Measurements from ENCODE around the gene DOC2B.
A peak's percentile ranks its signal among the peaks of the same experiment; 100 is the strongest.
"Not testable (repeated sequence)": the region's sequence is repeated elsewhere in the genome, so short reads cannot be mapped to it uniquely, and the experiment has no call there.

DOC2B gene

DNA sequence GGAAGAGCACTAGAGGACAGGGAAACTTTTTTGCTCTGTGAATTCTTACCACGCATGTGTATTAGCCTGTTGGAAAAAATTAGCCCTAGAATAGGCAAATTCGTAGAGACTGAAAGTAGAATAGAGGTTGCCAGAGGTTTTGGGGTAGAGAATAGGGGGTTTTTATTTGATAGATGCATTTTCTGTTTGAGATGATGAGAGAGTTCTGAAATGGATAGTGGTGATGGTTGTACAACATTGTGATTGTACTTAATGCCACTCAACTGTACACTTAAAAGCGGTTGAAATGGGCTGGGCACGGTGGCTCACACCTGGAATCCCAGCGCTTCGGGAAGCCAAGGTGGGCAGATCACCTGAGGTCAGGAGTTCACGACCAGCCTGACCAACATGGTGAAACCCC lies 8.0 kb upstream of the DOC2B start:
- DNase-seq (ENCODE audit: low read depth in 2 of 2), result no peak

DNA sequence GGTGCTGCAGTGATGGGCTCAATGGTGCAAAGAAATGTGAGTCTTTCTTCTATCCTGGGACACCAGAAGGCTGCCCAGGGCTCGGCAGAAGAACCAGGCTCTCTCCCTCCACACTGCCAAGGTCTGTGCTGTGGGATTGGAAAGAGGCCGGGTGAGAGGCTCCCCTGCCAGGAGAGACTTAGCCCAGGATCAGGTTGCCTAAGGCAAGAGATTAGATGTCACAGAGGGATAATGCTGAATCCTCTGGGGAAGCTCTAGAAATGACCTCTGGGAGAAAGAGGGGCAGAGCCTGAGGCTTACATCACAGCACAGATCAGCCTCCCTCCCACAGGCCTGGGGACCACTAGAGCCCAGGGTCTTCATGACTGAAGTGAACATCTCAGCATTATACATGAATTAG lies 5.7 kb upstream of the DOC2B start:
- DNase-seq (ENCODE audit: low read depth in 2 of 2), result no peak

DNA sequence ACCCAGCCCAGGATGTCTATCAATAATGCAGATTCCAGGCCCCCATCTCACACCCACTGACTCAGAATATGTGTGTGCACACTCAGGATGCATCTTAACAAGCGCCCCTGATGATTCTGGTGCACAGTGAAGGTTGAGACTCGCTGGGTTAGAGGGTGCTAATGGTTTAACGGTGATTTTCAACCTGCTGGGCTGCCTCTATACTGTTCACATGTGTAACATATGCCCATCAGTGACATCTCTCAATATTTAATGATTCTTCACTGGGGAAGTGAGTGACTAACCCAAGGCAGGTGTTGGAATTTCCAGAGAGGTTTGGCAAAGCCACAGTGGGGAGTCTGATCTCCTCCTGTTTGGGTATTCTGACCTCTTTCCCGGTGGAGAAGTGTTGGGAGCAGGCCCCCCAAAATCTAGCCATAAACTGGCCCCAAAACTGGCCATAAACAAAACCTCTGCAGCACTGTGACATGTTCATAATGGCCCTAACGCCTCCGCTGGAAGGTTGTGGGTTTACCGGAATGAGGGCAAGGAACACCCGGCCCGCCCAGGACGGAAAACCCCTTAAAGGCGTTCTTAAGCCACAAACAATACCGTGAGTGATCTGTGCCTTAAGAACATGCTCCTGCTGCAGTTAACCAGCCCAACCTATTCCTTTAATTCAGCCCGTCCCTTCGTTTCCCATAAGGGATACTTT lies 4.1 kb upstream of the DOC2B start:
- DNase-seq (ENCODE audit: low read depth in 2 of 2), result peak; percentile 13 to 20

DNA sequence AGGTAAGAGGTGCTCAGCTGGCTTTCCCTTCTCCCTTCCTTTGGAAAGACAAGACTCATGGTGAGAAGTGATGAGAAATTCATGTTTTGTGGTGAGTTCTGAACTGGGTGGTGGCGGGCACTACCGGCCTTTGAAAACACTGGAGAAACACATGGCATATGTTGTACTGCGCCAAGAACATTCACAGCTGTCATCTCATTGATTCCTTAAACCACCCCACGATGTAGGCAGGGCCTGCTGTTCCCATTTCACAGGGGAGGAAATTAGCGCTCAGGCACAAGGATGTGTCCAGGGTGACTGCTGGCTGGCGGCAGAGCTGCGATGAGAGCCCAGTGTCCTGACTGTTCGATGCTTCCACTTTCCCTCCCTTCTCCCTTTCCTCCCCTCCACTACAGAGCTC lies 1.6 kb upstream of the DOC2B start:
- no peak for DNase-seq (ENCODE audit: low read depth in 2 of 2)

DNA sequence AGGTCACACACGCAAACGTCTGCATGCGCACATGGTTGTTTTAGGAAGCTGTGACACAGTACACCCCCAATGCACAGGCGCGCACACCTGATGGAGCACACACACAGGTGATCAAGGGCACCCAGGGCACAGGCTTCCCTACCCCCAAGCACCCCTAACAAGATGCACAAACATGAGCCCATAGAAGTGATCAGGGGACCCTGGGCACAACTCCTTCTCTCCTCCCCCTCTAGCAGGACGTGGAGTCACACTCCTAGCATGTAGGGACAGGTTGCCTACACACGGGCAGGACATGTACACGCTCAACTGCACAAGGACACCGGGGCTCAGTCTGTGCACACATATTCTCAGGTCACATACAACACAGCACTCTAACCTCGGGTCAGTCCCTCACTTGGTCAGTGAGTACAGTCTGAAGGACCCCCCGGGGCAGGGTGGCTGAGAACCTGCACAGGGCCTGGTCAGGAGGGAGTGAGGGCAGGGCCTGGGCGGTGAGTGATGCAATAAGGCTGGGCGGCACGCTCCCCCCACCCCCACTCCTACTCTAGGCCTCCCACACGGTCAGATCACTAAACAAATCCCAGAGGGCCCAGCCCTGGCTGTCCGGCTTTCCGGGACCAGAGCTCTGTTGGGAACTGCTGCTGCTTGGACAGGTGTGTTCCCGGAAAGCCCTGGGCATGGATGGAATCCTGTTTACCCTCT lies 751 bp upstream of the DOC2B start:
- no peak for DNase-seq (ENCODE audit: low read depth in 2 of 2)

DNA sequence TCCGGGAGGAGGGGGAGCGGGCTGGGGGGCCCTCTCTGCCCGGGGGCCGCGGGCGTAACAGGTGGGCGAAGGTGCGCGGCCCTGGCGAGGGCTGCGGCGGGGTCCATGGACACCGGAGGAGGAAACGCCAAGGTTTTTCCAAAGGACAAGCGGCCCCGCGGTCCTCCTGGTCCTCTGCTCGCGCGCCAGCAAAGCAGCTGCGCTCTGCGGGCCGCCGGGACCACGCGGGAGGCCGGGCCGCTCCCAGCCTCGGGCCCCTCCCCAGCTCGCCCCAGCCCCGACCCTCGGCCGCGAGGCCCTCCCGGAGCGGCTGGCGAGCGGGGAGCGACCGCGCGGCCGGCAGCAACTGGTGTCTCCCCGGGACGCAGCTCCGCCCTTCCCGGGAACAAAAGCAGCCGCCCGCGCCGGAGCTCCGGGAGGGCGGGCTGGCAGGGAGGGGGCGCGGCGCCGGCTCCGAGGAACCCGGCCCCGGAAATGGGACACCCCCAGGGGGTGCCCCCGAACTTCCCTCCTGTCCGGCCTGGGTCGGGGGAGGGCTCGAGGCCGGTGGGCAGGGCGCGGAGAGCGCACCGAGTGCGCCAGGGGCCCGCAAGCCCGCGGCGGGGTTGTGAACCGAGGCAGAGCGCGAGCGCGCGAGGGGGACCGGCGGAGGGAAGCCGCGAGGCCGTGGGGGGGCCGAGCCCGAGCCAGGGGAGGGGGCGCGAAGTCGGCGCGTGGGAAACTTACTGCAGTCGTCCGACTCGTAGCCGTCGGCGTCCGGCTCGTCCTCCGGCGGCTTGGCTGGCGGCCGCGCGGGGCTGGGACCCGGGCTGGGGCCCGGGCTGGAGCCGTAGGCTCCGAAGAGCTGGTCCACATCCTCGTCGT lies 837 bp downstream of the DOC2B start:
- DNase-seq (ENCODE audit: low read depth in 2 of 2), result no peak

DNA sequence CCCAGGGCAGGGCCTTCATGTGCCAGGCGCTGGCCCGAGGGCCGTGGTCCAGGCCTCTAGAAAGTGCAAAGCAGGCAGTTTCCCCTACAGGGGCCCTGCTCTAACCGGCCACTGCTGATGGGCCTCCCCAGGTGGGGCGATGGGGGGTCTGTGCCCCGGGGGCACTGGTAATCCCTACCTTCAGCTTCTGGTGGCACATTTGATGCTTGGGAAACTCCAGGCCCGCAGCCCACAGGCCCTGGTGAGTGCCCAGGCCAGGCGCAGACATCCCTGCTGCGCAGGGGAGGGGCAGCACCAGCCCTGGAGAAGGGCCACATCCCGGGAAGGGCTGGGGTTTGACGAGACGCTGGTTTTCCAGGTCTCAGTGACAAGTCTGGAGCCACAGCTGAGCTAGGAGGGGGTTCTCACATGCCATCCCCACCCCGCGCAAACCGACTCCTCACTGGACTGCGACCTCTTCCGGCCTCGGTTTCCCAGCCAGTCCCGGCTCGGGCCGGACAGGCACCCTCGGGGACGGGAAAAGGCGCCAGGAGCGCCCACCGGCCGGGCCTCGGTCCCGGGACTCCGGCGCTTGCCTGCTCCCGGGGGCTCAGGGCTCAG lies 1.6 kb downstream of the DOC2B start:
- DNase-seq (ENCODE audit: low read depth in 2 of 2), result no peak

DNA sequence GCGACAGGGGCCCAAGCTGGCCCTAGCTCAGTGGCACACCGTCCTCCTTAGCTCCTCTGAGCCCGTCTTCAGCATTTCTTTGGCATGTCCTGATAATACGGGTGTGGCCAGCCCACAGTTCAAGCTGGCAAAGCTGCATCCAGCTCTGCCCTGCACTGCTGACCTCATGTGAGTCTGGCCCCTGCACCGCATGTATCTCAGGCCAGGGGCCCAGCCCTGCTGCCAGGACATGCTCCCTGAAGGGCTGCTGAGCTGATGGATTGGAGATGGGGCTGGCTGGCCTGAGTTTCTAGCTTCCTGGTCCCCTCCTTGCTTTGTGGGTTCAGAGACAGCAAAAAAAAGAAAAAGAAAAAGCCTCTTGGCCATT lies 2.4 kb downstream of the DOC2B start:
- DNase-seq (ENCODE audit: low read depth in 2 of 2), result no peak

DNA sequence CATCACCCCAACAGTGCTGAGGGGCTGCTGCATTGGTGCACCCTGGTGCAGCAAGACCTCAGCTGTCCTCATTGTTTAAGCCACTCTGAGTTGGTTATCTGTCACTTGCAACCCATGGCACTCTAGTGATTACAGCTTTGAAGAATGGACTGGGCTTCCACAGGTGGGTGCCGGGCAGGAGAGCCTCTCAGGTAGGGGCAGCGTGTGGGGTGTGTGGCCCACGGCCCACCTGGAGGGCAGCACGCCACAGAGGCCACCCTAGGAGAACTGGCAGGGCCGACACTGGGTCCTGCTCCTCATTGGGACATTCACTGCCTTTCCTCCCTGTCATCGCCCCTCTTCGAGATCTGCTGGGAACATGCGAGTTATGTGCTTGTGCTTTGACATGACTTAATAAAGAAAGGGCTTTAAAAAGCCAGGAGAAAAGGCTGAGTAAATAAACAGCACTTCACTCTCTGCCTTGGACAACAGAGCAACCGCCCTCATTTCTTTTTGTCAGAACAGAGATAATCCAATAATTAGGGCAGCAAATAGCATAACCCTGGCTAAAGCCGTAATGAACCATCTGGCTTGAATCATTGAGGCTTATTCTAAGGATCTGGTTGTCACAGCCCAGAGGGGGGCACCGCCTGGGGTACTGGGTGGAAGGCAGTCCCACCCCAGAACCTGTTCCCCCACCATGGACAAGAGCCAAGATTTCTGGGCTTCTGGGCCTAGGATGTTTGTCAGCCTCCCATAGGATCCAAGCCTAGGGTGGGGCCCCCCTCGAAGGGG lies 3.0 kb downstream of the DOC2B start:
- DNase-seq (ENCODE audit: low read depth in 2 of 2), result no peak

DNA sequence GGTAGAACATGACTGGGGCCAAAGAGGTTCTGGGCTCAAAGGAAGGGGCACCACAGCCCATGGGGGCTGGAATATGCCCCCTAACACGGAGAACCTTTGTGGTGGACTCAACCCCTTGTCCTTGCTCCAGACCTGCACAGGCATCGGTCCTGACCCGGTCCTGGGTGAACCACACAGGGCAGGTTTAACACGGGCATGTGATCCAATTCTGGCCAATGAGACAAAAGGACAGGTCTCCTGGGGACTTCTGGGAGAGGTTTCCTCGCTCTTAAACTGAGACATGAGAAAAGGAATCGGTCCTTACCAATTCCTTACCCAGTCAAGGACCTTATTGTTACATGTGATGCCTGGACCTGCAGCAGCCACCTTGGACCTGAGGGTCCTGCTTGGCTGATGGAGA lies 3.7 kb downstream of the DOC2B start:
- no peak for DNase-seq (ENCODE audit: low read depth in 2 of 2)

DNA sequence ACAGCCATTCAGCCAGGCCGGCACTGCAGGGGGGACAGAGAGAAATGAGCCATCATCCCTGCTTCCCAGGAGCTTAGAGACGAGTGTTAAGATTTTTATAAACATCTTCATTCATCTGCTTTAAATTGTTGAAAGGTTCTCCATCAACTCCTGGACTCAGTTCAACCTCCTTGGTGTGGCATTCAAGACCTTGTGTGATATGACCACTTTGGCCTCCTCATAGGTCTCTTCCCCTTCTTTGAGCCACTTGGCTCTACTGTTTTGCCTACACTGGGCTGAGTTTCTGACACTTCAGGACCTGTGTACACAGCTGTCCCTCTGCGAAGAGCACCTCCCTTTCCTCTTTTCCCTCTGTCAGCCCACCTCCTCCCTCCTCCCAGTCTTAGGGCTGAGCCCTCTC lies 4.3 kb downstream of the DOC2B start:
- no peak for DNase-seq (ENCODE audit: low read depth in 2 of 2)

DNA sequence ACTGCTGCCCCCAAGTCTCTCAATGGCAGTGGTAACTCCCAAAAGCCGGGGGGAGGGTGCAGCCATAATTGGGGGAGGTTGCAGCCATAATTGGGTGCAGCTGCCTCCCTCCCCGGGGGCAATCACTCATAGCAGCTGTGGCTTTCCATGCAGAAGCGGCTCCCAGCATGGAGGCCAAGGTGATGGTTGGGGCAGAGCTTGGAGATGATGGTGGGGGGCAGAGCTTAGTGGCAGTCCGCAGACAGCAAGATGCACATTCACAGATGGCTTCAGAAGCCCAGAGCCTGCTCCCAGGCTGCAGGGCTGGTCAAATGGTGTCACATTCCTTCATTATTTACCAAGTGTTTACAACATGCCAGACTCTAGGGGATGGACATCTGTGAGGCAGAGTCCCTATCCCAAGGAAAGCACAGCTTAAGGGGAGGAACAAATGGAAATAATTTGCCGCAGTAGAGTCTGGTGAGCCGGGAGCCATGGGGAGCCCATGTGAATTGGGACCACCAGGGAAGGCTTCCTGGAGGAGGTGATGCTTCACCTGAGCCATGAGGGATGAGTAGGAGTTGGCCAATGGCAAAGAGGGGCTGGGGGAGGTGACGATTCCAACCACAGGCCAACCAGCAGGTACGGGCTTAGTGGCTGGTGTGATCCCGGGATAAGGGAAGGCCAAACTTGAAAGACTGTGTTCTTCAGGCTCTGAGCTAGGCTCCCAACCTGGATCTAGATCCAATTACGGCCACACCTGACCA lies 8.1 kb downstream of the DOC2B start:
- no peak for DNase-seq (ENCODE audit: low read depth in 2 of 2)

DNA sequence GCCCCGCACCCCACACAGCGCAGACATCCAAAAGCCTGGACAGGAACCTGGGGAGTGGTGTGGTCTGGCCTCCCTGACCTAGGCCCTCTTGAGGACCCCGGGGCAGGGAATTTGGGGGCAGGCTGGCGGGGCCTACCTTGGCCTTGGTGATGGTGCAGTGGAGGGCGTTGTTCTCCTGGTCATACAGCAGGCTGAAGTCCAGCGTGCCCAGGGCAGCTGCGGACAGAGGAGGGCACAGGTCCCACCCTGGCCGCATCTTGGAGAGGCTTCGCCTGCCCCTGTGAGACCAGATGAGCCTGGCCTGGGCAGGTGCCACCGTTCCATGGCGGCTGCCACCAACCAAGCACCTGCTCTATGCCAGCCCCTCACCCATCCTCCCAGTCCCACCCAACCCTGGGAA lies 9.0 kb downstream of the DOC2B start:
- no peak for DNase-seq (ENCODE audit: low read depth in 2 of 2)

DNA sequence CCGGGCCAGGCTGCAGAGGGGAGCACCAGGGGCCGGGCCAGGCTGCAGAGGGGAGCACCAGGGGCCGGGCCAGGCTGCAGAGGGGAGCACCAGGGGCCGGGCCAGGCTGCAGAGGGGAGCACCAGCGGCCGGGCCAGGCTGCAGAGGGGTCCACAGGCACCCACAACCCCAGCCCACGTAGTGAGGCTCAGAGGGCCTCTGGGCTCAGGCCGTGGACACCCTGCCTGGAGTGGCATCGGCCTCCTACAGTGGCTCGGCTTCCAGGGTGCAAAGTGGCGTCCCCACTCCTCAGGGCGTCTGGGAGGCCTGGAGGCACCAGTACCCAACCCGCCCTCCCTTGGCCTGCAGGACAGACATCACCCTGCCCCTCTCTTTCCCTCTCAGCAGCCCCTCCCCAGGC lies 9.6 kb downstream of the DOC2B start:
- DNase-seq (ENCODE audit: low read depth in 2 of 2), result no peak

DNA sequence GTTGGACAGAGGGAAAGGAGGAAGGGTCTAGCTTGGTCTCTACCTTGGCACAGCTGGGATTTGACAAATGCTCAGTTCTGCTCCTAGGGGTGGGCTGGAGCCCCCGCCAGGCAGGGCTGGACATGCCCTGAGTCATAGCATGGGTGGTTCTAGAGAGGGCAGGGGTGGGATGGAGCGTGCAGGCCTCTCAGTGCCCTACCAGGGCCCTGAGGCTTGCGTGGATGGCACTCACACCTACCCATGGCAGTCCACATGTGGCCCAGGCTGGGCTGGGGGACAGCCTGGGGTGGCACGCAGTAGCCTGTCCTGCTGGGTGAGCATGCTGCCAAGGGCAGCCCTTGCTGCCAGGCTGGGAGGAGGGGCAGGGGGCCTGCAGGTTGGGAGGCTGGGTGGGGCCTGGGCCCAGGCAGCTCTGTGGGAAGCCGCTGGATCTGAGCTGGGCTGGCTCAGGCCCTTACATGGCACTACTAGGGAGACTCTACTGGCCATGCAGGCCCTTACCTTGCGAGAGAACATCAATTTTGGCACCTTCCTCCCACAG lies 11.2 kb downstream of the DOC2B start:
- DNase-seq (ENCODE audit: low read depth in 2 of 2), result no peak

DNA sequence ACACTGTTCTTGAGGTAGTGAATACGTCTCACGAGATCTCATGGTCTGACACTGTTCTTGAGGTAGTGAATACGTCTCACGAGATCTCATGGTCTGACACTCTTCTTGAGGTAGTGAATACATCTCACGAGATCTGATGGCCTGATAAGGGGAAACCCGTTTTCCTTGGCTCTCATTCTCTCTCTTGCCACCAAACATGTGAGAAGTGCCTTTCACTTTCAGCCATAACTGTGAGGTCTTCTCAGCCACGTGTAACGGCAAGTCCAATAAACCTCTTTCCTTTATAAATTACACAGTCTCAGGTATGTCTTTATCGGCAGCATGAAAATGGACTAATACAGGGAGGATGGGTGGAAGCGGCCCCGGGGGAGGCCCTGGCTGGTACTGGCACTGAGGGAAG lies 12.8 kb downstream of the DOC2B start:
- not testable (repeated sequence) for DNase-seq (ENCODE audit: low read depth in 2 of 2)

DNA sequence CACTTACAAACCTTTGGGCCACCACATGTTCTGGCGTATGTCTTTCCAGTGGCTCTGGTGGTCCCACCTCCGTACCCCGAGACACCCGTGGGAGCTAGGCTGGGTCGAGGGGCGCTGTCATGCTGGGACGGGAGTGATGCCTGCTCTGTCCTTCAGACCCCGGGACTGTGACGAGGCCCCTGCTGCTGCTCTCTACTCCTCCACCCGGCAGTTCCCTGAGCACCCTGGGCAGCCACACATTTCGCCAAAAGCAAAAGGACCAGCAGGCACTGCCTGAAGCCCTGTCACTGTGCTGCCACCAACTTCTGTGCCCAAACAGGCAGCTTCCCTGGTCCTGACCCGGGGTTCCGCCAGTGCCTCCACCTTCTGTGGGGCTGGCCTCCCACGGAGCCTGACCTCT lies 15.5 kb downstream of the DOC2B start:
- no peak for DNase-seq (ENCODE audit: low read depth in 2 of 2)

DNA sequence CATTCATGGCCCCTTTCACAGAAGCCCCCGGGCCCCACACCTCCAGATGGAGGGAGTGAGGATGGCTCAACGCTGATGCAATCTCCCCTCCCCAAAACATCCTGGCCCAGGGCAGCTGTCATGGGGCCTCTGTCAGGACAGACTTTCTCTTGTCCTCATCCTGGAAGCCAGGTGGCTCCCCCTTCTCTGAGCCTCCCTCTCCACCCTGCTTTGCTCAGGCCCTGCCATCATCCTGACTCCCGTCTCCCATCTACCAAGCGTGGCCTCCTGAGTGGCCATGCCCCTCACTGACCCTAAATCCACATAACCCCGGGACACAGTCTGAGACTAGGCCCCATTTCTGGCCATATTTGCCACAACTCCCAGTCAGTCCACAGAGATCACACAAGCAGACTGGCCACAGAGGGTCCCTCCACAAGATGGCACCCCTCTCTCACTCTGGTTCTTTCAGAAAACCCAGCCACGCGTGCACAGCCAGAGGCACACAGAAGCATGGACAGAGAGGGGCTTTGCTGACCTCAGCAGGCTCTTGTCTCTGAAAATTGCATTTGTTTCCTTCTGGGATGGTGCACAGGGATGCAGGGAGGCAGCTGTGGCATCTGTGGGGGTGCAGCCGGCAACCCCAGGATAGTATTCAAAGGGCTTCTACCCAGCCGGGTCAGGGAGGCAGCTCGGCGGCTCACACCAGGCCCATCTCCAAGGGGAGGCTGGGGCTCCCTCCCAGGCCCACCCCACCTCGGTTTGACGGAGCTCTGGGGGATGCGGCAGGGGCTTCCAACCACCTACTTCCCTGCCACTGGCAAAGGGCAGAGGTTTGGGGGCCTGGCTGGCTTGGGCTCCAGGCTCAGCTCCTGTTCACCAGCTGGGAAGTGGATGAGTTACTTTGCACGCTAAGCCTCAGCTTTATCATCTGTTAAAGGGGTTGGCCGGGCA lies 16.9 kb downstream of the DOC2B start:
- no peak for DNase-seq (ENCODE audit: low read depth in 2 of 2)

DNA sequence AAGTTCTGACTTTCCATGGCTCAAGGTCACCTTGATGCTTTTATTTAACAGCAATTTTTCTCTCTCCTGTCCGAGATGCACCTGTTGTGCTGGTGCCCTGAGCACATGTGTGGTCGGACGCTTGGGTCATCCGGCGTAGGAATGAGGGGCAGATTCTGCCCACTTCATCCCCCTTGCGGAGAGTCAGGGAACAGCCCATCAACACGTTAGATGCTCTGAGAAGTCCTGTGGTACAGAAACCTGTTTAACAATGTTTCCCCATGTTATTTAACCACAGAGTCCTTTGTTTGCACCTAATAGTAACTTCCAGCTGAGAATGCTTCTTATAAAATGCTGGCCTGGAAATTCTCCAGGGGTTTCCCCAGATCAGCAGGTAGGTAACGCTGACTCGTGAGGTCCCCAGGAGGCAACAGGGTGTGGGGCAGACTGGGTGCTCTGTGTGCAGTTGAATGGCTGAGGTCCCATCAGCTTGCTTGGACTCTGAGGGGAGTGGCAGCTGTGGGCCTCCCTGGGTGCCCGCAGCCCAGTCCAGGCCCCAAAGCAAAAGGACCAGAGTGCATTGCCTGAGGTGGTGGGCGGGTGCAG lies 17.8 kb downstream of the DOC2B start:
- no peak for DNase-seq (ENCODE audit: low read depth in 2 of 2)
